Neural progenitor cell (in vitro differentiated cells): Measurements from ENCODE around the gene RNASEH2A.

Experiments
- EZH2phosphoT487 ChIP-seq: fragments of 200-600 bp; sonication (generic); IDR thresholded peaks from 2 replicates; pipeline ENCODE4 v1.6.1; 2017; ENCODE audit warnings: antibody characterized with exemption
- TF ChIP-seq, protein P1 (sequence below): fragments of 200-600 bp; sonication (generic); IDR thresholded peaks from 2 replicates; pipeline ENCODE4 v1.5.1; 2017; ENCODE audit warnings: antibody characterized with exemption, mild to moderate bottlenecking

DNA sequence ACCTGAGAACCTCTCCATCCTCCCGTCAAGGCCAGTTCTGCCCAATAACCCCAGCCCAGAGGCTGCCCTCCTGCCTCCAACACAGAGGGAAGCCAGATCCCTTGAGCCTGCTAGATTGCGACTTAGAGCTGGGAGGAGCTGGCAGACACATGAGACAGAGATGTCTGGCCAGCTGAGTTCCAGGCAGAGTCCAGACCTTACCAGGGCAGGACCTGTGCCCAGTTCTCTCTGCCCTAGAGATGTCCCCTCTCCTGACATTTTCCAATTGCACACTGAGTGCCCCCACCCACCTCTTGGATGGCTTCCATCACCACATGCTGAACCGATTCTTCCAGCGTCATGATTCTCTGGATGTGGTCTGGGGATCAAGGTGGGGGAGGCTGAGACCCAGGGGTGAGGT lies 34.1 kb upstream of the RNASEH2A start:
- no peak for TF ChIP-seq EZH2phosphoT487
- TF ChIP-seq, protein P1, sequence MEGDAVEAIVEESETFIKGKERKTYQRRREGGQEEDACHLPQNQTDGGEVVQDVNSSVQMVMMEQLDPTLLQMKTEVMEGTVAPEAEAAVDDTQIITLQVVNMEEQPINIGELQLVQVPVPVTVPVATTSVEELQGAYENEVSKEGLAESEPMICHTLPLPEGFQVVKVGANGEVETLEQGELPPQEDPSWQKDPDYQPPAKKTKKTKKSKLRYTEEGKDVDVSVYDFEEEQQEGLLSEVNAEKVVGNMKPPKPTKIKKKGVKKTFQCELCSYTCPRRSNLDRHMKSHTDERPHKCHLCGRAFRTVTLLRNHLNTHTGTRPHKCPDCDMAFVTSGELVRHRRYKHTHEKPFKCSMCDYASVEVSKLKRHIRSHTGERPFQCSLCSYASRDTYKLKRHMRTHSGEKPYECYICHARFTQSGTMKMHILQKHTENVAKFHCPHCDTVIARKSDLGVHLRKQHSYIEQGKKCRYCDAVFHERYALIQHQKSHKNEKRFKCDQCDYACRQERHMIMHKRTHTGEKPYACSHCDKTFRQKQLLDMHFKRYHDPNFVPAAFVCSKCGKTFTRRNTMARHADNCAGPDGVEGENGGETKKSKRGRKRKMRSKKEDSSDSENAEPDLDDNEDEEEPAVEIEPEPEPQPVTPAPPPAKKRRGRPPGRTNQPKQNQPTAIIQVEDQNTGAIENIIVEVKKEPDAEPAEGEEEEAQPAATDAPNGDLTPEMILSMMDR = no peak
